Endothelial cell of umbilical vein (primary cell): ENCODE results near the gene PPP1R15B.

ENCODE experiments used
- EZH2 ChIP-seq: IDR thresholded peaks from 2 replicates; pipeline ENCODE4 v1.6.1; 2012; ENCODE audit warnings: borderline replicate concordance, low read depth, mild to moderate bottlenecking, moderate library complexity, low read length, inconsistent platforms; ENCODE audit not compliant: severe bottlenecking
- FOS ChIP-seq: IDR thresholded peaks from 2 replicates; pipeline ENCODE4 v1.6.1; 2011; ENCODE audit warnings: mild to moderate bottlenecking, low read length, moderate library complexity, borderline replicate concordance; ENCODE audit not compliant: insufficient read depth
- GATA2 ChIP-seq: IDR thresholded peaks from 2 replicates; pipeline ENCODE4 v1.7.0; 2011; ENCODE audit warnings: low read depth, mild to moderate bottlenecking, moderate library complexity, mixed read lengths, low read length; ENCODE audit not compliant: insufficient read length, insufficient read depth
- JUN ChIP-seq: IDR thresholded peaks from 2 replicates; pipeline ENCODE4 v1.6.1; 2011; ENCODE audit warnings: borderline replicate concordance, low read depth; ENCODE audit not compliant: insufficient read length, insufficient read depth
- MYC ChIP-seq: IDR thresholded peaks from one replicate; pipeline ENCODE4 v1.6.1; 2011; ENCODE audit warnings: mild to moderate bottlenecking, low read depth, low read length
- POLR2A ChIP-seq: IDR thresholded peaks from 2 replicates; pipeline ENCODE4 v1.6.1; 2012; ENCODE audit warnings: low read depth, mild to moderate bottlenecking, control low read depth, low read length
- POLR2AphosphoS5 ChIP-seq: IDR thresholded peaks from 2 replicates; pipeline ENCODE4 v1.6.1; 2012; ENCODE audit warnings: low read depth, mild to moderate bottlenecking, control low read depth, low read length, moderate library complexity; ENCODE audit not compliant: insufficient read depth
- TF ChIP-seq, protein P1 (sequence below), 2 donors: IDR thresholded peaks; 1 replicate in 1 of 2; 2 replicates in 1 of 2; pipeline ENCODE4 v1.5.1; 2011; ENCODE audit warnings: low read length in 2 of 2, mild to moderate bottlenecking in 2 of 2, moderate library complexity in 2 of 2, control low read depth in 1 of 2, inconsistent platforms in 1 of 2, low read depth in 1 of 2; ENCODE audit not compliant: insufficient read depth in 1 of 2; ENCODE audit errors: extremely low read depth in 1 of 2
- TF ChIP-seq, protein P2 (sequence below): IDR thresholded peaks from 2 replicates; pipeline ENCODE4 v1.6.1; 2011; ENCODE audit not compliant: insufficient read depth, insufficient read length

DNA sequence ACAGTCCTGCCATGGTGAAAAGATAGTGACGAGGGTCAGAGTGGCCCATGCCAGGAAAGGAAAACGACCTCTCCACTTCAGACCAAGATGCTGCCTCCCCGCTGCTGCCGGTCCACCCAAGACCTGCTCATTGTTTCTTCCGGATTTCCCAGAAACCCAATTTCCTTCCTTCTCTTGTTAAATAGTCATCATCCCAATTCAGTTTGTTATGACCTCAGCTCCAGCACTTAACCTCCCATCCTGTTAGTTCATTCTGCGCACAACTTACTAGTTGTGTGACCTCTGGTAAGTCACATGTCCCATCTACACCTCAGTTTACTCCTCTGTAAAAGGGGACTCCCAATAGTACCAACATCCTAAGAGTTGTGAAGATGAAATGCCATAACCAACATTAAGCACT, 29.9 kb upstream of the PPP1R15B start:
- TF ChIP-seq JUN = peak; percentile 92
- TF ChIP-seq, protein P1, sequence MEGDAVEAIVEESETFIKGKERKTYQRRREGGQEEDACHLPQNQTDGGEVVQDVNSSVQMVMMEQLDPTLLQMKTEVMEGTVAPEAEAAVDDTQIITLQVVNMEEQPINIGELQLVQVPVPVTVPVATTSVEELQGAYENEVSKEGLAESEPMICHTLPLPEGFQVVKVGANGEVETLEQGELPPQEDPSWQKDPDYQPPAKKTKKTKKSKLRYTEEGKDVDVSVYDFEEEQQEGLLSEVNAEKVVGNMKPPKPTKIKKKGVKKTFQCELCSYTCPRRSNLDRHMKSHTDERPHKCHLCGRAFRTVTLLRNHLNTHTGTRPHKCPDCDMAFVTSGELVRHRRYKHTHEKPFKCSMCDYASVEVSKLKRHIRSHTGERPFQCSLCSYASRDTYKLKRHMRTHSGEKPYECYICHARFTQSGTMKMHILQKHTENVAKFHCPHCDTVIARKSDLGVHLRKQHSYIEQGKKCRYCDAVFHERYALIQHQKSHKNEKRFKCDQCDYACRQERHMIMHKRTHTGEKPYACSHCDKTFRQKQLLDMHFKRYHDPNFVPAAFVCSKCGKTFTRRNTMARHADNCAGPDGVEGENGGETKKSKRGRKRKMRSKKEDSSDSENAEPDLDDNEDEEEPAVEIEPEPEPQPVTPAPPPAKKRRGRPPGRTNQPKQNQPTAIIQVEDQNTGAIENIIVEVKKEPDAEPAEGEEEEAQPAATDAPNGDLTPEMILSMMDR (IDR thresholded peaks at IDR 0.05; ENCODE audit: extremely low read depth in 1 of 2, insufficient read depth in 1 of 2, low read depth in 1 of 2, low read length in 2 of 2) = no peak
- no peak for TF ChIP-seq MYC
- TF ChIP-seq EZH2 = no peak
- TF ChIP-seq POLR2AphosphoS5 = peak; percentile 87
- TF ChIP-seq POLR2A = peak; percentile 41
- TF ChIP-seq, protein P2, sequence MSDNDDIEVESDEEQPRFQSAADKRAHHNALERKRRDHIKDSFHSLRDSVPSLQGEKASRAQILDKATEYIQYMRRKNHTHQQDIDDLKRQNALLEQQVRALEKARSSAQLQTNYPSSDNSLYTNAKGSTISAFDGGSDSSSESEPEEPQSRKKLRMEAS = peak; percentile 53
- TF ChIP-seq FOS = peak; percentile 84
- peak; percentile 67 for TF ChIP-seq GATA2
